Astrocyte (in vitro differentiated cells and primary cell): ENCODE data around the gene KCNK2.

Experiments
- CTCF ChIP-seq: IDR thresholded peaks from 2 replicates; pipeline ENCODE4 v1.5.1; 2011; ENCODE audit warnings: low read depth, mild to moderate bottlenecking, inconsistent platforms, low read length, moderate library complexity; ENCODE audit not compliant: insufficient read depth
- EZH2 ChIP-seq: IDR thresholded peaks from 2 replicates; pipeline ENCODE4 v1.6.1; 2012; ENCODE audit warnings: mild to moderate bottlenecking, low read length, inconsistent platforms; ENCODE audit not compliant: insufficient read depth

GRCh38 chr1:215095524-215095923 is 13.0 kb downstream of the KCNK2 start:
- TF ChIP-seq CTCF (no peak), EZH2 (no peak)
